ENCODE data around the gene KIAA1328.

DNA sequence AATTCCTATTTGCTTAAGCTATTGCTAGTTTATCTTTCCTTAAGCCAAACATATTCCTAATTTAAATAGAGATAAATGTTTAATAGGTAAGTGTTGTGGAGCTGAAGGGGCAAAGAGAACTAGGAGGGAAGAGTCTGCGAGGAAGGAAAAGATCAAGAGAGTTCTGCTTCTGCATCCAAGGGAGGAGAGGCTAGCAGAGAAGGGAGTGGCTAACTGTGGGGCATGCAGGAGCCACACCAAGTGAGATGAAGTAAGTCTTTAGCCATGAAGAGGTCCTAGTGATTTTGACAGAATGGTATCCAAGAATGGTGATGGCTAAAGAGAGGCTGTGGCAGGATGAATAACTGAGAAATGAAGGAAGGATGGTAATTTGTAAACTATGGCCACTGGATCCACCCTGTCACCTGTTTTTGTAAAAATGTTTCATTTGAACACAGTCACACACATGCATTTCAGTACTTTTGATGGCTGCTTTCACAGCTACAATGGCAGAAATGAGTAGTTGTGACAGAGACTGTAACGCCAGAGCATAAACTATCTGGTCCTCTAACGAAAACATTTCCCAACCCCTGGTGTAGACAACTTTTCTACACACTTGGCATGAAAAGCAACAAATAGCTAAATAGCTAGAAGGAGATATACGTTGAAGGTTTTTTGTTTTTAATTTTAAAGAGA is 15.7 kb upstream of the KIAA1328 start:
- TF ChIP-seq POLR2A (IDR thresholded peaks at IDR 0.05), result no peak
- TF ChIP-seq, protein P1, sequence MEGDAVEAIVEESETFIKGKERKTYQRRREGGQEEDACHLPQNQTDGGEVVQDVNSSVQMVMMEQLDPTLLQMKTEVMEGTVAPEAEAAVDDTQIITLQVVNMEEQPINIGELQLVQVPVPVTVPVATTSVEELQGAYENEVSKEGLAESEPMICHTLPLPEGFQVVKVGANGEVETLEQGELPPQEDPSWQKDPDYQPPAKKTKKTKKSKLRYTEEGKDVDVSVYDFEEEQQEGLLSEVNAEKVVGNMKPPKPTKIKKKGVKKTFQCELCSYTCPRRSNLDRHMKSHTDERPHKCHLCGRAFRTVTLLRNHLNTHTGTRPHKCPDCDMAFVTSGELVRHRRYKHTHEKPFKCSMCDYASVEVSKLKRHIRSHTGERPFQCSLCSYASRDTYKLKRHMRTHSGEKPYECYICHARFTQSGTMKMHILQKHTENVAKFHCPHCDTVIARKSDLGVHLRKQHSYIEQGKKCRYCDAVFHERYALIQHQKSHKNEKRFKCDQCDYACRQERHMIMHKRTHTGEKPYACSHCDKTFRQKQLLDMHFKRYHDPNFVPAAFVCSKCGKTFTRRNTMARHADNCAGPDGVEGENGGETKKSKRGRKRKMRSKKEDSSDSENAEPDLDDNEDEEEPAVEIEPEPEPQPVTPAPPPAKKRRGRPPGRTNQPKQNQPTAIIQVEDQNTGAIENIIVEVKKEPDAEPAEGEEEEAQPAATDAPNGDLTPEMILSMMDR (IDR thresholded peaks at IDR 0.05), result no peak
